ENCODE measurements around the gene MCMBP.
"Not testable (repeated sequence)": the region's sequence is repeated elsewhere in the genome, so short reads cannot be mapped to it uniquely, and the experiment has no call there.

DNA sequence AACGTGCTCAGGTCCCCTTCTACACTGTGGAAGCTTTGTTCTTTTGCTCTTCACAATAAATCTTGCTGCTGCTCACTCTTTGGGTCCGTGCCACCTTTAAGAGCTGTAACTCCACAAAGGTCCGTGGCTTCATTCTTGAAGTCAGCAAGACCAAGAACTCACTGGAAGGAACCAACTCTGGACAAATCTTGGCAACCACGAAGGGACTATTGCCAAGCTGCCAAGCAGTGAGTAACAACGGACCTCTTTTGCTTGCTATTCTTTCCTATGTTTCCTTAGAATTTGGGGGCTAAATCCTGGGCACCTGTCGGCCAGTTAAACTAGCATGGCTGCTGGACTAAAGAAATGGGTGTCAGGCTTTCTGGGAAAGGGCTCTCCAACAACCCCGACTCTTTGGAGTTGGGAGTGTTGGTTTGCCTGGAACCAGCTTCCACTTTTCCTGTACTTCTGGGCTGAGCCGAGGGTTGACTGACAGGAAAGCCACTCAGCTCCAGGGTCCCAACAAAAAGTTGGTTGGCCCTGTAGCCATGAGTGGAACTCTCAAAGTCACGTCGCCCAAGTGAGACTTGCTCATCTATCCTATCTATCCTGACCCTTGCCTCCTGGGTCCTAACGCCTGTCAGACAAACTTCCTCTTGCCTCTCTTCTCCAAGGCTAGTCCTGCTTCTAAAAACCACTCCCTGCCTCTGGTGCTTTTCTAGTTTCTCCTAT lies 11.4 kb upstream of the MCMBP start:
- TF ChIP-seq, protein P1, sequence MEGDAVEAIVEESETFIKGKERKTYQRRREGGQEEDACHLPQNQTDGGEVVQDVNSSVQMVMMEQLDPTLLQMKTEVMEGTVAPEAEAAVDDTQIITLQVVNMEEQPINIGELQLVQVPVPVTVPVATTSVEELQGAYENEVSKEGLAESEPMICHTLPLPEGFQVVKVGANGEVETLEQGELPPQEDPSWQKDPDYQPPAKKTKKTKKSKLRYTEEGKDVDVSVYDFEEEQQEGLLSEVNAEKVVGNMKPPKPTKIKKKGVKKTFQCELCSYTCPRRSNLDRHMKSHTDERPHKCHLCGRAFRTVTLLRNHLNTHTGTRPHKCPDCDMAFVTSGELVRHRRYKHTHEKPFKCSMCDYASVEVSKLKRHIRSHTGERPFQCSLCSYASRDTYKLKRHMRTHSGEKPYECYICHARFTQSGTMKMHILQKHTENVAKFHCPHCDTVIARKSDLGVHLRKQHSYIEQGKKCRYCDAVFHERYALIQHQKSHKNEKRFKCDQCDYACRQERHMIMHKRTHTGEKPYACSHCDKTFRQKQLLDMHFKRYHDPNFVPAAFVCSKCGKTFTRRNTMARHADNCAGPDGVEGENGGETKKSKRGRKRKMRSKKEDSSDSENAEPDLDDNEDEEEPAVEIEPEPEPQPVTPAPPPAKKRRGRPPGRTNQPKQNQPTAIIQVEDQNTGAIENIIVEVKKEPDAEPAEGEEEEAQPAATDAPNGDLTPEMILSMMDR (IDR thresholded peaks at IDR 0.05; ENCODE audit: low read depth, low read length) = not testable (repeated sequence)
- TF ChIP-seq EZH2phosphoT487 (IDR thresholded peaks at IDR 0.05; ENCODE audit: low read depth) = not testable (repeated sequence)

All from OCI-LY3 (cell line).